ENCODE results near the gene TOP1.

The TOP1 gene

GRCh38 chr20:41085606-41086005 lies 57.0 kb downstream of the TOP1 start:
- no peak overlapping the region for H2AFZ ChIP-seq (ENCODE audit: low read depth, low read length)

GRCh38 chr20:41086402-41087324 lies 58.0 kb downstream of the TOP1 start:
- Histone ChIP-seq H3K36me3 (ENCODE audit: insufficient read depth, low read length) (peaks cover 78% of the 10 kb centered on the region), H3K4me3 (ENCODE audit: low read length) (no peak overlapping the region), H3K4me1 (ENCODE audit: insufficient read depth, low read length) (no peaks in the 10 kb centered on the region), H3K9me3 (ENCODE audit: low read length) (no peaks in the 10 kb centered on the region), H2AFZ (ENCODE audit: low read depth, low read length) (no peak overlapping the region), H3K27me3 (ENCODE audit: insufficient read depth, low read length) (no peaks in the 10 kb centered on the region)

More at GRCh38 chr20:41085606-41086005, 57.0 kb downstream of the TOP1 start:
- no peaks in the 10 kb centered on the region for H3K27me3 ChIP-seq (ENCODE audit: insufficient read depth, low read length)
- H3K9me3 ChIP-seq (ENCODE audit: low read length): no peaks in the 10 kb centered on the region
- peaks cover 84% of the 10 kb centered on the region for H3K36me3 ChIP-seq (ENCODE audit: insufficient read depth, low read length)
- H3K4me3 ChIP-seq (ENCODE audit: low read length): no peak overlapping the region
- no peaks in the 10 kb centered on the region for H3K4me1 ChIP-seq (ENCODE audit: insufficient read depth, low read length)

GRCh38 chr20:41087325-41087685 lies 58.7 kb downstream of the TOP1 start:
- H3K27me3 ChIP-seq (ENCODE audit: insufficient read depth, low read length): no peaks in the 10 kb centered on the region

GRCh38 chr20:41087777-41088176 lies 59.2 kb downstream of the TOP1 start:
- Histone ChIP-seq H3K9me3 (ENCODE audit: low read length) (no peaks in the 10 kb centered on the region), H3K4me1 (ENCODE audit: insufficient read depth, low read length) (no peaks in the 10 kb centered on the region), H2AFZ (ENCODE audit: low read depth, low read length) (no peak overlapping the region), H3K27me3 (ENCODE audit: insufficient read depth, low read length) (no peaks in the 10 kb centered on the region), H3K4me3 (ENCODE audit: low read length) (no peak overlapping the region), H3K36me3 (ENCODE audit: insufficient read depth, low read length) (peaks cover 78% of the 10 kb centered on the region)

More at GRCh38 chr20:41087325-41087685, 58.7 kb downstream of the TOP1 start:
- Histone ChIP-seq H3K36me3 (ENCODE audit: insufficient read depth, low read length) (peaks cover 78% of the 10 kb centered on the region), H3K4me1 (ENCODE audit: insufficient read depth, low read length) (no peaks in the 10 kb centered on the region), H2AFZ (ENCODE audit: low read depth, low read length) (no peak overlapping the region), H3K9me3 (ENCODE audit: low read length) (no peaks in the 10 kb centered on the region), H3K4me3 (ENCODE audit: low read length) (no peak overlapping the region)

GRCh38 chr20:41089555-41089954 lies 60.9 kb downstream of the TOP1 start:
- H3K36me3 ChIP-seq (ENCODE audit: insufficient read depth, low read length): peaks cover 77% of the 10 kb centered on the region
- H3K27me3 ChIP-seq (ENCODE audit: insufficient read depth, low read length): no peaks in the 10 kb centered on the region
- H3K4me3 ChIP-seq (ENCODE audit: low read length): no peak overlapping the region
- no peaks in the 10 kb centered on the region for H3K9me3 ChIP-seq (ENCODE audit: low read length)
- H2AFZ ChIP-seq (ENCODE audit: low read depth, low read length): no peak overlapping the region
- no peaks in the 10 kb centered on the region for H3K4me1 ChIP-seq (ENCODE audit: insufficient read depth, low read length)

GRCh38 chr20:41091927-41092326 lies 63.3 kb downstream of the TOP1 start:
- H3K4me1 ChIP-seq (ENCODE audit: insufficient read depth, low read length): no peaks in the 10 kb centered on the region
- peaks cover 73% of the 10 kb centered on the region for H3K36me3 ChIP-seq (ENCODE audit: insufficient read depth, low read length)
- no peak overlapping the region for H2AFZ ChIP-seq (ENCODE audit: low read depth, low read length)
- H3K4me3 ChIP-seq (ENCODE audit: low read length): no peak overlapping the region
- no peaks in the 10 kb centered on the region for H3K9me3 ChIP-seq (ENCODE audit: low read length)
- no peaks in the 10 kb centered on the region for H3K27me3 ChIP-seq (ENCODE audit: insufficient read depth, low read length)

- H3K36me3 ChIP-seq (ENCODE audit: insufficient read depth, low read length): peaks cover 76% of the 10 kb centered on the region
- no peak overlapping the region for H2AFZ ChIP-seq (ENCODE audit: low read depth, low read length)
- no peaks in the 10 kb centered on the region for H3K4me1 ChIP-seq (ENCODE audit: insufficient read depth, low read length)
- H3K27me3 ChIP-seq (ENCODE audit: insufficient read depth, low read length): no peaks in the 10 kb centered on the region
- H3K4me3 ChIP-seq (ENCODE audit: low read length): no peak overlapping the region
- H3K9me3 ChIP-seq (ENCODE audit: low read length): no peaks in the 10 kb centered on the region
Observed at GRCh38 chr20:41094353-41095055, 65.9 kb downstream of the TOP1 start.

- H3K9me3 ChIP-seq (ENCODE audit: low read length): no peaks in the 10 kb centered on the region
- no peaks in the 10 kb centered on the region for H3K27me3 ChIP-seq (ENCODE audit: insufficient read depth, low read length)
- H3K4me3 ChIP-seq (ENCODE audit: low read length): no peak overlapping the region
- H2AFZ ChIP-seq (ENCODE audit: low read depth, low read length): no peak overlapping the region
- H3K36me3 ChIP-seq (ENCODE audit: insufficient read depth, low read length): peaks cover 81% of the 10 kb centered on the region
- no peaks in the 10 kb centered on the region for H3K4me1 ChIP-seq (ENCODE audit: insufficient read depth, low read length)
Observed at GRCh38 chr20:41095110-41095969, 66.7 kb downstream of the TOP1 start.

- no peaks in the 10 kb centered on the region for H3K4me1 ChIP-seq (ENCODE audit: insufficient read depth, low read length)
- no peak overlapping the region for H2AFZ ChIP-seq (ENCODE audit: low read depth, low read length)
- peaks cover 87% of the 10 kb centered on the region for H3K36me3 ChIP-seq (ENCODE audit: insufficient read depth, low read length)
- H3K27me3 ChIP-seq (ENCODE audit: insufficient read depth, low read length): no peaks in the 10 kb centered on the region
- H3K9me3 ChIP-seq (ENCODE audit: low read length): no peaks in the 10 kb centered on the region
- H3K4me3 ChIP-seq (ENCODE audit: low read length): no peak overlapping the region
Observed at GRCh38 chr20:41098703-41099250, 70.2 kb downstream of the TOP1 start.

- Histone ChIP-seq H3K27me3 (ENCODE audit: insufficient read depth, low read length) (no peaks in the 10 kb centered on the region), H2AFZ (ENCODE audit: low read depth, low read length) (no peak overlapping the region), H3K9me3 (ENCODE audit: low read length) (no peaks in the 10 kb centered on the region), H3K4me3 (ENCODE audit: low read length) (no peak overlapping the region), H3K4me1 (ENCODE audit: insufficient read depth, low read length) (no peaks in the 10 kb centered on the region), H3K36me3 (ENCODE audit: insufficient read depth, low read length) (peaks cover 90% of the 10 kb centered on the region)
Observed at GRCh38 chr20:41100001-41100480, 71.4 kb downstream of the TOP1 start.

- no peaks in the 10 kb centered on the region for H3K9me3 ChIP-seq (ENCODE audit: low read length)
- peaks cover 95% of the 10 kb centered on the region for H3K36me3 ChIP-seq (ENCODE audit: insufficient read depth, low read length)
- no peaks in the 10 kb centered on the region for H3K4me1 ChIP-seq (ENCODE audit: insufficient read depth, low read length)
- no peak overlapping the region for H3K4me3 ChIP-seq (ENCODE audit: low read length)
- H3K27me3 ChIP-seq (ENCODE audit: insufficient read depth, low read length): no peaks in the 10 kb centered on the region
- H2AFZ ChIP-seq (ENCODE audit: low read depth, low read length): no peak overlapping the region
Observed at GRCh38 chr20:41101660-41102059, 73.0 kb downstream of the TOP1 start.

GRCh38 chr20:41108531-41108930 lies 79.9 kb downstream of the TOP1 start:
- H3K36me3 ChIP-seq (ENCODE audit: insufficient read depth, low read length): peaks cover 85% of the 10 kb centered on the region
- no peak overlapping the region for H2AFZ ChIP-seq (ENCODE audit: low read depth, low read length)
- no peaks in the 10 kb centered on the region for H3K9me3 ChIP-seq (ENCODE audit: low read length)
- H3K27me3 ChIP-seq (ENCODE audit: insufficient read depth, low read length): no peaks in the 10 kb centered on the region
- no peak overlapping the region for H3K4me3 ChIP-seq (ENCODE audit: low read length)
- peaks cover 17% of the 10 kb centered on the region for H3K4me1 ChIP-seq (ENCODE audit: insufficient read depth, low read length)

Measured in neuron (in vitro differentiated cells).